ENCODE results near the gene UPK2. TPM values are rescaled to one million over a fixed set of nuclear protein-coding genes. Genes with fewer than 3 reads are reported as not detected.

The UPK2 gene
- total RNA-seq, 1 donor from 2014 or later, result not detected

GRCh38 chr11:118996926-118997626 lies 41.0 kb downstream of the UPK2 start:
- DNase-seq, result no peak
- H3K27ac Mint-ChIP-seq (ENCODE audit: unreplicated experiment), result peak overlapping the region; percentile 85
- peaks cover 4% of the 10 kb centered on the region for H3K4me1 Mint-ChIP-seq (ENCODE audit: low read depth, unreplicated experiment)
- peaks cover 5% of the 10 kb centered on the region for H3K36me3 Mint-ChIP-seq (ENCODE audit: unreplicated experiment)
- peak; percentile 38 for TF ChIP-seq CTCF (IDR thresholded peaks at IDR 0.05; ENCODE audit: partially characterized antibody, unreplicated experiment)
- peak overlapping the region; percentile 98 for H3K4me3 Mint-ChIP-seq (ENCODE audit: unreplicated experiment)
- H3K27me3 Mint-ChIP-seq (ENCODE audit: unreplicated experiment), result peaks cover 4% of the 10 kb centered on the region
- peaks cover 6% of the 10 kb centered on the region for H3K9me3 Mint-ChIP-seq (ENCODE audit: unreplicated experiment)

GRCh38 chr11:118997627-118998387 lies 41.7 kb downstream of the UPK2 start, which contains the start of gene CENATAC:
Gene CENATAC (plus strand): TSS chr11:118998138. CDS start chr11:118998198, 60 bp downstream.
- peaks cover 6% of the 10 kb centered on the region for H3K9me3 Mint-ChIP-seq (ENCODE audit: unreplicated experiment)
- TF ChIP-seq CTCF (IDR thresholded peaks at IDR 0.05; ENCODE audit: partially characterized antibody, unreplicated experiment), result no peak
- peaks cover 4% of the 10 kb centered on the region for H3K27me3 Mint-ChIP-seq (ENCODE audit: unreplicated experiment)
- DNase-seq, result peak; percentile 98
- H3K36me3 Mint-ChIP-seq (ENCODE audit: unreplicated experiment), result peaks cover 5% of the 10 kb centered on the region
- H3K4me1 Mint-ChIP-seq (ENCODE audit: low read depth, unreplicated experiment), result peaks cover 4% of the 10 kb centered on the region
- H3K4me3 Mint-ChIP-seq (ENCODE audit: unreplicated experiment), result peak within 1 kb of the TSS; percentile 98
- H3K27ac Mint-ChIP-seq (ENCODE audit: unreplicated experiment), result peak within 1 kb of the TSS; percentile 95

- Mint-ChIP-seq H3K9me3 (ENCODE audit: unreplicated experiment) (peaks cover 5% of the 10 kb centered on the region), H3K36me3 (ENCODE audit: unreplicated experiment) (peaks cover 4% of the 10 kb centered on the region), H3K27me3 (ENCODE audit: unreplicated experiment) (peaks cover 4% of the 10 kb centered on the region), H3K27ac (ENCODE audit: unreplicated experiment) (peak overlapping the region; percentile 95), H3K4me3 (ENCODE audit: unreplicated experiment) (peak overlapping the region; percentile 98), H3K4me1 (ENCODE audit: low read depth, unreplicated experiment) (peaks cover 4% of the 10 kb centered on the region)
- no peak for DNase-seq
- no peak for TF ChIP-seq CTCF (IDR thresholded peaks at IDR 0.05; ENCODE audit: partially characterized antibody, unreplicated experiment)
These were observed 42.3 kb downstream of the UPK2 start for GRCh38 chr11:118998388-118998717.

DNA sequence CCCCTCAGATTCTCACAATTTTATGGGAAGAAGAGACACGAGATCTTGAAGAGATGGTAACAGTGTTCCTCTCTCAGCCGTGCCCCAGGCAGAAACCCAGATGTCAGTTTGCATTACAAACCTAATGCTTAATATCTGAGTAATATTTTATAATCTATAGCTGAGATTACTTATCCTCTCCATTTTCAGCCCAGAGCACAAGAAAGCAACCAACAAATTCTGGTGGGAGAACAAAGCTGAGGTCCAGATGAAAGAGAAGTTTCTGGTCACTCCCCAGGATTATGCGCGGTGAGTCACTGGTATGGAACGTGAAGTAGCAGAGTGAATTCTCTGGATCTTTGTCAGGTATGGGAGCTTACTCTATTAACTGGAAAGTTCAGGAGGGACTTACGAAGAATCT lies 42.7 kb downstream of the UPK2 start:
- Mint-ChIP-seq H3K4me1 (ENCODE audit: low read depth, unreplicated experiment) (peaks cover 4% of the 10 kb centered on the region), H3K27me3 (ENCODE audit: unreplicated experiment) (peaks cover 2% of the 10 kb centered on the region), H3K36me3 (ENCODE audit: unreplicated experiment) (no peaks in the 10 kb centered on the region), H3K9me3 (ENCODE audit: unreplicated experiment) (peaks cover 2% of the 10 kb centered on the region), H3K4me3 (ENCODE audit: unreplicated experiment) (peak overlapping the region; percentile 98), H3K27ac (ENCODE audit: unreplicated experiment) (peak overlapping the region; percentile 95)
- TF ChIP-seq CTCF (IDR thresholded peaks at IDR 0.05; ENCODE audit: partially characterized antibody, unreplicated experiment), result no peak
- DNase-seq, result no peak

DNA sequence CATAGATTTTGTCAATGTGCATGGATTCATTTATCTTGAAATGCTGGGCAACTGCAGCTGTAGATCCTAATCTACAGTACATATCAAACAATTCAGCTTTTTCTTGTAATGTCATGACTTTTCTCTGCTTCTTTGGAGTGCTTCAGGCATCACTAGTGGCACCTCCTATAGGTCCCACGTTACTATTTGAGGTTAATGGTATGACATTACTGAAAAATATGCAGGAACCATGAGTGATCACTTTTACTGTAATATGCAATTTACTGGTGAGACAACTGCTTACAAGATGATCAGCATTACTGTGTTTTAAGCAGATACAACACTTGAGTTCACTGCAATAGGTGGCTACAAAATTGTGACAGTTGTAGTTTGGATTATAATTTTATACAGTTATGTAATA lies 44.8 kb downstream of the UPK2 start:
- no peaks in the 10 kb centered on the region for H3K36me3 Mint-ChIP-seq (ENCODE audit: unreplicated experiment)
- no peak for TF ChIP-seq CTCF (IDR thresholded peaks at IDR 0.05; ENCODE audit: partially characterized antibody, unreplicated experiment)
- no peak overlapping the region for H3K4me3 Mint-ChIP-seq (ENCODE audit: unreplicated experiment)
- H3K27ac Mint-ChIP-seq (ENCODE audit: unreplicated experiment), result no peak overlapping the region
- H3K9me3 Mint-ChIP-seq (ENCODE audit: unreplicated experiment), result peaks cover 2% of the 10 kb centered on the region
- H3K4me1 Mint-ChIP-seq (ENCODE audit: low read depth, unreplicated experiment), result peaks cover 4% of the 10 kb centered on the region
- no peak for DNase-seq
- peaks cover 2% of the 10 kb centered on the region for H3K27me3 Mint-ChIP-seq (ENCODE audit: unreplicated experiment)
